K562 (cell line): Measurements from ENCODE around the gene ORMDL3.

Source experiments
- HDGF ChIP-seq: fragments of 450-650 bp; IDR thresholded peaks from 2 replicates; pipeline ENCODE4 v1.6.1; 2016
- IRF2 ChIP-seq: sonication (generic); formaldehyde crosslinking; IDR thresholded peaks from 2 replicates; pipeline ENCODE4 v1.8.1; 2022; ENCODE audit warnings: mild to moderate bottlenecking, missing genetic modification reagents
- KAT2B ChIP-seq: IDR thresholded peaks from one replicate; pipeline ENCODE4 v1.6.1; 2012; ENCODE audit warnings: low read depth, mild to moderate bottlenecking, control low read depth, inconsistent platforms, low read length, moderate library complexity
- KLF13 ChIP-seq: fragments of 450-650 bp; IDR thresholded peaks from 2 replicates; pipeline ENCODE4 v1.6.1; 2016; ENCODE audit warnings: missing genetic modification characterization, low read depth, mild to moderate bottlenecking, missing compliant biosample characterization, moderate library complexity, borderline replicate concordance
- THRAP3 ChIP-seq: fragments of 450-650 bp; IDR thresholded peaks from 2 replicates; pipeline ENCODE4 v1.6.1; 2016; ENCODE audit warnings: mild to moderate bottlenecking, inconsistent platforms, borderline replicate concordance
- TF ChIP-seq, protein P1 (sequence below): sonication (generic); formaldehyde crosslinking; IDR thresholded peaks from 2 replicates; pipeline ENCODE4 v1.8.1; 2023; ENCODE audit warnings: mild to moderate bottlenecking, missing genetic modification reagents

DNA sequence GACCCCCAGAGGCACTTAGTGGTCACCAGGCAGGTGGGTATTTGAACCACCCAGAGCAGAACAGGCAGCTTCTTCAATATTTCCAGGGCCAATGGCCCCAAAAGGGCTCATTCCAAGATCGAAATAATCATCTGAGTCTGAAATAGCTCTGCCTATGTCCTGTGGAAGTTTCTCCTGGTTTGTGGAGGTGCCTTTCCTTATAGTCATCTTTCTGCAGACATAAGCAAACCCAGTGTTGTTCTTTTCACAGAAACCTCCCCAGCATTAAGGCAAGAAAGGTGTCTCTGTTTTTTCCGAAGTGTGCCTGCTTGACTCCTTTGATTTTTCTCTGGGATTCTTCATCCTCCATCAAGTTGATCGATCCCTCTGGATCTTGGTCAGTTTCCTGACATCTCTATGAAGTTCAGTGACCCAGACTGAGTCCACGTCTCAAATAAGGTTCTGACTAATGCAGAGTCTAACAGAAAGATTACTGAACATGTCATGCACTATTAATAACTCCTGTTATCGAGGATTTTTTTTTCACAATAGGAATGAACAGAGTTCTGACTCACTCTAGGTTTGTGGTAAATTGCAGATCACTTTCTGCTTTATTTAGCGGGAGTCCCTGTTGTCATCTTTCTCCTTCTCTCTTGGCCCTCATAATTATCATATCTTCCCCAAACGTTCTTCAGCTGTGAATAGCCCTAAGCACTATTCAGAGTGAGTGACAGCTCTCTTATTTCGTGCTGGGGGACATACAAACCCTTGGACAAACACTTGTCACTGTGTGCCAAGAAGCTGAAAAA is 1.7 kb upstream of the ORMDL3 start:
- no peak for TF ChIP-seq THRAP3
- TF ChIP-seq HDGF: no peak
- TF ChIP-seq KAT2B: no peak
- TF ChIP-seq KLF13 (tag): no peak
- TF ChIP-seq, protein P1, sequence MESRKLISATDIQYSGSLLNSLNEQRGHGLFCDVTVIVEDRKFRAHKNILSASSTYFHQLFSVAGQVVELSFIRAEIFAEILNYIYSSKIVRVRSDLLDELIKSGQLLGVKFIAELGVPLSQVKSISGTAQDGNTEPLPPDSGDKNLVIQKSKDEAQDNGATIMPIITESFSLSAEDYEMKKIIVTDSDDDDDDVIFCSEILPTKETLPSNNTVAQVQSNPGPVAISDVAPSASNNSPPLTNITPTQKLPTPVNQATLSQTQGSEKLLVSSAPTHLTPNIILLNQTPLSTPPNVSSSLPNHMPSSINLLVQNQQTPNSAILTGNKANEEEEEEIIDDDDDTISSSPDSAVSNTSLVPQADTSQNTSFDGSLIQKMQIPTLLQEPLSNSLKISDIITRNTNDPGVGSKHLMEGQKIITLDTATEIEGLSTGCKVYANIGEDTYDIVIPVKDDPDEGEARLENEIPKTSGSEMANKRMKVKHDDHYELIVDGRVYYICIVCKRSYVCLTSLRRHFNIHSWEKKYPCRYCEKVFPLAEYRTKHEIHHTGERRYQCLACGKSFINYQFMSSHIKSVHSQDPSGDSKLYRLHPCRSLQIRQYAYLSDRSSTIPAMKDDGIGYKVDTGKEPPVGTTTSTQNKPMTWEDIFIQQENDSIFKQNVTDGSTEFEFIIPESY (CRISPR knock-in tag): no peak
- no peak for TF ChIP-seq IRF2 (CRISPR knock-in tag)
